ENCODE data around the gene GHR.

Gene GHR

DNA sequence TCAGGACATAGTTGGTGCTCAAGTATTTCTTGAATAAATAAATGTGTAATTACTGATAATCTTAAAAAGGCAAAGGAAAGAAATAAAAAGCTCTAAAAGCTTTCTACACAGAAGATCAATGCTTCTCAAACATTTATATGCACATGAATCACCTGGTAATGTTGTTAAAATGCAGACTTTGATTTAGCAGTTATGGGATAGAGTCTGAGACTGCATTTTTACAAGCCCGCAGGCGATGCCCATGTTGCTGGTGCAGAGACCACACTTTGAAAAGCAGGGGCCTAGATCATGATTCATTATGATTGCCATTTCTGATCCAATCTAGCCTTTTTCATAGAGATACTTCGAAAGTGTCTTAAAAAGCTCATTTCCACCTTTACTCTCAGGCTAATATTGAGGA lies 329.9 kb downstream of the GHR start:
- Histone ChIP-seq H3K9ac (ENCODE audit: insufficient read length, low read depth) (no peak overlapping the region), H3K36me3 (ENCODE audit: insufficient read depth, insufficient read length, low read length) (no peaks in the 10 kb centered on the region), H3K4me3 (ENCODE audit: insufficient read length, low read depth) (no peak overlapping the region), H3K27me3 (ENCODE audit: insufficient read depth, insufficient read length) (no peaks in the 10 kb centered on the region), H3K9me3 (ENCODE audit: insufficient read depth, low read length) (no peaks in the 10 kb centered on the region), H3K4me1 (ENCODE audit: insufficient read depth, insufficient read length) (no peaks in the 10 kb centered on the region)
- DNase-seq (ENCODE audit: low read depth, low spot score) = no peak
- TF ChIP-seq ZNF274 (IDR thresholded peaks at IDR 0.05; ENCODE audit: low read depth, low read length) = no peak
- TF ChIP-seq YY1 (IDR thresholded peaks at IDR 0.05; ENCODE audit: insufficient read depth, insufficient read length) = no peak
- no peak for TF ChIP-seq SUZ12 (IDR thresholded peaks at IDR 0.05; ENCODE audit: extremely low read depth, insufficient read depth, insufficient read length)

DNA sequence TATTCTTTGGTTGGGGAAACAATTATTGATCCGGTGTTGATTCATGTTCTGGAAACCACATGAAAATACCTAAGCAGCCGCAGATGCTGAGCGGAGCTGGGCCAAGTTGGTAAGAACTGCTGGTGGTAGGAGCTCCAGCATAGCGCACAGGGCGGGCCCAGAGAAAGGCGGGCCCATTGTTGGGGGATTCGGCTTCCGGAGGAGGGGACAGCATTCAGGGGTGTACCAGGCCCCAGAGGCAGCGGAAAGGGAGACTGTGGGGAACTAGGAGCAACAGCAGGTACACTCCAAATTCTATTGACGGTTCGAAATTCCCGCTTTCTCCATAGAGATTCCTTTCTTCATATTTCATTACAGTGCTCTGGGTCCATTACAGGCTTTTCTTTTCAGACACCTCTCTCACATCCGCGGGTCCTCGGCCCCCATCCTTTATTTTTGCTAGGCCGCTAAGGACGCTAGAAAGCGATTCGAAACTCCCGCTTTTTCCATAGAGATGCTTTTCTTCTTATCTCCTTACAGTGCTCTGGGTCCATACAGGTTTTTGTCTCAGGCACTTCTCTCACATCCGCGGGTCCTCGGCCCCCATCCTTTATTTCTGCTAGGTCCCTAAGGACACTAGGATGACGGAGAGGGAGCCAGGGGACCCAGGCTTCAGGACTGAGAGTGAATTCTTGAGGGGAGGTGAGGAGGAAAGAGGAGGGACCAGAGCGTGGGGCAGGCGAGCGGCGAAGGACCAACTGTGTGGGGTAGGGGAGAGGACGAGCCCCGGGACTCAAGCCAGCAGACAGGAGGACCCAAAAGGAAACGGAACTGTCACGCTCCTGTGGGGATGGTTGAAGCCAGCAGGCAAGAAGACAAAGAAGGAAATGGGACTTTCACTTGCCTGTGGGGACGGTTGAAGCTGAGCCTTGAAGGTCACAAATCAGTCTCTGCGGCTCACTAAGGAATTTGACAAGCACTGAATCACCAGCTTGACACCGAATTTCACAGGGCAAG lies 333.7 kb downstream of the GHR start, which contains the start of gene CCDC152:
Gene CCDC152 (plus strand): TSS at position 213 of the 996 bp plus-strand sequence. CDS start 2,304 bp downstream, outside the sequence.
- Histone ChIP-seq H3K27me3 (ENCODE audit: insufficient read depth, insufficient read length) (no peaks in the 10 kb centered on the region), H3K4me1 (ENCODE audit: insufficient read depth, insufficient read length) (no peaks in the 10 kb centered on the region), H3K4me3 (ENCODE audit: insufficient read length, low read depth) (no peak within 1 kb of the TSS), H3K36me3 (ENCODE audit: insufficient read depth, insufficient read length, low read length) (no peaks in the 10 kb centered on the region), H3K9ac (ENCODE audit: insufficient read length, low read depth) (no peak within 1 kb of the TSS), H3K9me3 (ENCODE audit: insufficient read depth, low read length) (no peaks in the 10 kb centered on the region)
- TF ChIP-seq SUZ12 (IDR thresholded peaks at IDR 0.05; ENCODE audit: extremely low read depth, insufficient read depth, insufficient read length) (no peak), ZNF274 (IDR thresholded peaks at IDR 0.05; ENCODE audit: low read depth, low read length) (no peak), YY1 (IDR thresholded peaks at IDR 0.05; ENCODE audit: insufficient read depth, insufficient read length) (no peak)
- DNase-seq (ENCODE audit: low read depth, low spot score) = no peak

DNA sequence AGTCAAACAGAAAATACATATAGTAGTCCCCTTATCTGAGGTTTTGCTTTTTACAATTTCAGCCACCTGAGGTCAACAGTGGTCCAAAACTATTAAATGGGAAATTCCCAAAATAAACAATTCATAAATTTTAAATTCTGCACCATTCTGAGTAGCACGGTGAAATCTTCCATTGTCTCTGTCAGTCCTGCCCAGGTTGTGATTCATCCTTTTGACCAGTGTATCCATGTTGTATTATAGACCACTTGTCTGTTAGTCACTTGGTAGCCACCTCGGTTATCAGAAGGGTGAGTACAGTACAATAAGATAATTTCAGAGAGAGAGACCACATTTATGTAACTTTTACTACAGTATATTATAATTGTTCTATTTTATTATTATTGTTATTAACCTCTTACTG lies 336.2 kb downstream of the GHR start:
- Histone ChIP-seq H3K36me3 (ENCODE audit: insufficient read depth, insufficient read length, low read length) (no peaks in the 10 kb centered on the region), H3K27me3 (ENCODE audit: insufficient read depth, insufficient read length) (no peaks in the 10 kb centered on the region), H3K9ac (ENCODE audit: insufficient read length, low read depth) (no peak overlapping the region), H3K4me3 (ENCODE audit: insufficient read length, low read depth) (no peak overlapping the region), H3K9me3 (ENCODE audit: insufficient read depth, low read length) (no peaks in the 10 kb centered on the region), H3K4me1 (ENCODE audit: insufficient read depth, insufficient read length) (no peaks in the 10 kb centered on the region)
- no peak for DNase-seq (ENCODE audit: low read depth, low spot score)
- TF ChIP-seq YY1 (IDR thresholded peaks at IDR 0.05; ENCODE audit: insufficient read depth, insufficient read length) (no peak), ZNF274 (IDR thresholded peaks at IDR 0.05; ENCODE audit: low read depth, low read length) (no peak), SUZ12 (IDR thresholded peaks at IDR 0.05; ENCODE audit: extremely low read depth, insufficient read depth, insufficient read length) (no peak)

DNA sequence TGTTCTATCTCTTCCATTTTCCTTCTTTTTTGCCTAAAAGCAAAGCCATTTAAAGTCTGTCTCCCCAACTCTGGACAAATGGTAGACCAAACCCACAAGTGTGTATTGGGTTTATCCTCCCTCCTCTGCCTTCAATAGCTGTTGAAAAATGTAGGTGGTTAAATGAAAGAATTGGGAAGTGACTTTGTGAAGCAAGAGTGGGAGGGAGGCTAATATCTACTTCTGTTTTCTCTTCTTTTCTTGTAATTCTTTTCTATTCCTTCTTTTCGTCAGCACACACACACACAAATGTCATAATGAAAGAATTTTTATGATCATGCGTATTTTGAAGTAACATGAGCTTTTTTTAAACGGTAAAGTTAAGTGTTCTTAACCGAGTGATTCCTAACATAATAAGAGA lies 337.2 kb downstream of the GHR start:
- H3K9me3 ChIP-seq (ENCODE audit: insufficient read depth, low read length) = no peaks in the 10 kb centered on the region
- H3K27me3 ChIP-seq (ENCODE audit: insufficient read depth, insufficient read length) = no peaks in the 10 kb centered on the region
- TF ChIP-seq YY1 (IDR thresholded peaks at IDR 0.05; ENCODE audit: insufficient read depth, insufficient read length) (no peak), ZNF274 (IDR thresholded peaks at IDR 0.05; ENCODE audit: low read depth, low read length) (no peak), SUZ12 (IDR thresholded peaks at IDR 0.05; ENCODE audit: extremely low read depth, insufficient read depth, insufficient read length) (no peak)
- no peaks in the 10 kb centered on the region for H3K4me1 ChIP-seq (ENCODE audit: insufficient read depth, insufficient read length)
- no peaks in the 10 kb centered on the region for H3K36me3 ChIP-seq (ENCODE audit: insufficient read depth, insufficient read length, low read length)
- DNase-seq (ENCODE audit: low read depth, low spot score) = no peak
- H3K4me3 ChIP-seq (ENCODE audit: insufficient read length, low read depth) = no peak overlapping the region
- H3K9ac ChIP-seq (ENCODE audit: insufficient read length, low read depth) = no peak overlapping the region

DNA sequence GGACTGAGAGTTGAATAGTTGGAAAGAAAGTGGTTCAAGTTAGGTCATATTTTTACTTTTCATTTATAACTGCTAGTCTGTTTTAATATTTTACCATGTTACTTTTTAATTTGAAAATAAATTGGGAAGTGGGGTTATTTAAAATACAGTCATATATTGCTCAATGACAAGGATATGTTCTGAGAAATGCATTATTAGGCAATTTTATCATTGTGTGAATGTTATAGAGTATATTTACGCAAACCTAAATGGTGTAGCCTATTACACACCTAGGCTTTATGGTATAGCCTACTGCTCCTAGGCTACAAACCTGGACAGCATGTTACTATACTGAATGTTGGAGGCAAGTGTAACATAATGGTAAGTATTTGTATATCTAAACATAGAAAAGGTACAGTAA lies 338.6 kb downstream of the GHR start:
- Histone ChIP-seq H3K9me3 (ENCODE audit: insufficient read depth, low read length) (no peaks in the 10 kb centered on the region), H3K36me3 (ENCODE audit: insufficient read depth, insufficient read length, low read length) (no peaks in the 10 kb centered on the region), H3K9ac (ENCODE audit: insufficient read length, low read depth) (no peak overlapping the region), H3K4me3 (ENCODE audit: insufficient read length, low read depth) (no peak overlapping the region), H3K4me1 (ENCODE audit: insufficient read depth, insufficient read length) (no peaks in the 10 kb centered on the region), H3K27me3 (ENCODE audit: insufficient read depth, insufficient read length) (no peaks in the 10 kb centered on the region)
- TF ChIP-seq SUZ12 (IDR thresholded peaks at IDR 0.05; ENCODE audit: extremely low read depth, insufficient read depth, insufficient read length) (no peak), YY1 (IDR thresholded peaks at IDR 0.05; ENCODE audit: insufficient read depth, insufficient read length) (no peak), ZNF274 (IDR thresholded peaks at IDR 0.05; ENCODE audit: low read depth, low read length) (no peak)
- no peak for DNase-seq (ENCODE audit: low read depth, low spot score)

DNA sequence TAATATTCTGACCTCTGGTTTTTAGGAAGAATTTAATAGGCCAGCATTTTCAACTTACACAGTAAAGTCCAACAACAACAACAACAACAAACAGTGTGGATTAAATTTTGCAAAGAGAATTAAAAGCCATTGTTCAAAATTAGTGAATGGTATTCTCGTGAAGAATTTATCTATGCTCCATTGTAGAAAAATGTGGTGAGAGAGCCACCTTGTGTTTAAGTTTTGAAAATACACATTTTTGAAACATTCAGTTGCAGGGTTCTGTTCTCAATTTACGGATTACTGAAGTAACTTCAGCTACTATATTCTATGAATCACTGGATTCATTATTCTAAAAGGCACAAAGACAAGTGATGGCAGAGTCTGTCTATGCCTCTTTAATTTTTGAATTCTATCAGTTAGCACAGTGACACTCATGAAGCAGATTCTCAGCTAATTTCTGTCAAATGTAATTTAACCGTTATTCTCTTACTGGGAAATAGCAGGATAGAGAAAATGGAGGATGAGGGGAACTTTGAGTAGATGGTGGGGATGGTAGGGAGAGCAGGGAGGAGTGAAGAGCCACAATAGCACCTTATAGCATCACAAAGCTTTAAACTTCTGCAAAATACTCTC lies 344.4 kb downstream of the GHR start:
- no peak for DNase-seq (ENCODE audit: low read depth, low spot score)
- no peaks in the 10 kb centered on the region for H3K27me3 ChIP-seq (ENCODE audit: insufficient read depth, insufficient read length)
- H3K4me3 ChIP-seq (ENCODE audit: insufficient read length, low read depth) = no peak overlapping the region
- no peak overlapping the region for H3K9ac ChIP-seq (ENCODE audit: insufficient read length, low read depth)
- no peaks in the 10 kb centered on the region for H3K9me3 ChIP-seq (ENCODE audit: insufficient read depth, low read length)
- no peak for TF ChIP-seq YY1 (IDR thresholded peaks at IDR 0.05; ENCODE audit: insufficient read depth, insufficient read length)
- TF ChIP-seq SUZ12 (IDR thresholded peaks at IDR 0.05; ENCODE audit: extremely low read depth, insufficient read depth, insufficient read length) = no peak
- TF ChIP-seq ZNF274 (IDR thresholded peaks at IDR 0.05; ENCODE audit: low read depth, low read length) = no peak
- H3K4me1 ChIP-seq (ENCODE audit: insufficient read depth, insufficient read length) = no peaks in the 10 kb centered on the region
- no peaks in the 10 kb centered on the region for H3K36me3 ChIP-seq (ENCODE audit: insufficient read depth, insufficient read length, low read length)

DNA sequence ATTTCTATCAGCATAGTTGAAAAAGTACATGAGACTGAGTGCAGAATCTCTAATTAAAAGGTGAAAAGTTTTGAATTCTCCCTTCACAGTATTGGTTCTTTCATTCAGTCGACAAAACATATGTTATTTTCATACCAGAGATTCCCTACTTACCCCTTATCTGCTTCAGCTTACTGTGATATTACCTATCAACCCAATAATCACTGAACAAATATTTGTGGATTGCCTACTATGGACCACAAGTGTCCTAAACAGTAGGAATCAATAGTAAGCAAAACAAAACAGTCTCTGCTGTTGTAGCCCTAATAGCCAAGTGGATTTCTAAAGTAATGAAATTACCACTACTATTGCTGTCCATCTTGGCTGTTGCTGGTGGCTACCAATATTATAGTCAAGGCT lies 344.9 kb downstream of the GHR start:
- DNase-seq (ENCODE audit: low read depth, low spot score) = no peak
- H3K4me1 ChIP-seq (ENCODE audit: insufficient read depth, insufficient read length) = no peaks in the 10 kb centered on the region
- no peak overlapping the region for H3K4me3 ChIP-seq (ENCODE audit: insufficient read length, low read depth)
- H3K9ac ChIP-seq (ENCODE audit: insufficient read length, low read depth) = no peak overlapping the region
- no peaks in the 10 kb centered on the region for H3K9me3 ChIP-seq (ENCODE audit: insufficient read depth, low read length)
- H3K36me3 ChIP-seq (ENCODE audit: insufficient read depth, insufficient read length, low read length) = no peaks in the 10 kb centered on the region
- H3K27me3 ChIP-seq (ENCODE audit: insufficient read depth, insufficient read length) = no peaks in the 10 kb centered on the region
- no peak for TF ChIP-seq SUZ12 (IDR thresholded peaks at IDR 0.05; ENCODE audit: extremely low read depth, insufficient read depth, insufficient read length)
- no peak for TF ChIP-seq ZNF274 (IDR thresholded peaks at IDR 0.05; ENCODE audit: low read depth, low read length)
- no peak for TF ChIP-seq YY1 (IDR thresholded peaks at IDR 0.05; ENCODE audit: insufficient read depth, insufficient read length)

Data from NT2/D1 (cell line).